Epidermal melanocyte (primary cell): ENCODE measurements around the gene GOLGA6L7.
A peak's percentile ranks its signal among the peaks of the same experiment; 100 is the strongest.
"Not testable (repeated sequence)": the region's sequence is repeated elsewhere in the genome, so short reads cannot be mapped to it uniquely, and the experiment has no call there.

ENCODE experiments used
- DNase-seq: peaks from one replicate; pipeline ENCODE4 v3.0.0; 2011; ENCODE audit warnings: low spot score; ENCODE audit not compliant: insufficient read length

GOLGA6L7 gene

DNA sequence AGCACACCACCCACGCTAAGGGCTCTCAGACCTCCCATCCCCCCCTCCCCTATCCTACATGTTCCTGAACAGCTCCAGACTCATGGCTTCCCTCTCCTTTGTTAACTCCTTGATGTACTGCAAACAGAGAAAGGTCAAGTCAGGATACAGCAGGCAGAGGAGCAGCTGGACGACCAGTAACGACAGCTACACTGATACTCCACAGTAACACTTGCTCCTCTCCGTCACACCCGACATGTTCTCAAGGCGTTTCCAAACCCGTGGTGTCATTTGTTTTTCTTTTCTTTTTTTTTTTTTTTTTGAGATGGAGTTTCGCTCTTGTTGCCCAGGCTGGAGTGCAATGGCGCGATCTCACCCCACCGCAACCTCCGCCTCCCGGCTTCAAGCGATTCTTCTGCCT is 4.3 kb downstream of the GOLGA6L7 start:
- DNase-seq: not testable (repeated sequence)

DNA sequence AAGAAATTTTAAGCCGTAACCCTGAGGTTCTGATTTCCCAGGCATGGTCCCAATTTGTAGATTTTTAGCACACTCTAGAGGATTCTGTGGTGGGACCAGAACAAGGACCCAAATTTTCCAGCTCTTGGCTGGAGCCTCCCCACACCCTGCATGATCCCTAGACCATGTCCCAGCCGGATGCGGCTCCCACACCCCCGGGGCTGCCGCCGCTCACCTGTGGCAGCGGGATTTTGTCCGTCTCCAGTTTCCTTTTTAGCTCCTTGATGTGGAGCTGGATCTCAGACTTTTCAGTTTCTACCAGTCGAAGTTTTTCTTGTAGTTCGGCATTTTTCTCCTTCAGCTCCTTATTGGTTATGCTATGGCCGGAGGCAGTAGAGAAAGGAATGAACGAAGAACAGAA is 4.9 kb downstream of the GOLGA6L7 start:
- not testable (repeated sequence) for DNase-seq

DNA sequence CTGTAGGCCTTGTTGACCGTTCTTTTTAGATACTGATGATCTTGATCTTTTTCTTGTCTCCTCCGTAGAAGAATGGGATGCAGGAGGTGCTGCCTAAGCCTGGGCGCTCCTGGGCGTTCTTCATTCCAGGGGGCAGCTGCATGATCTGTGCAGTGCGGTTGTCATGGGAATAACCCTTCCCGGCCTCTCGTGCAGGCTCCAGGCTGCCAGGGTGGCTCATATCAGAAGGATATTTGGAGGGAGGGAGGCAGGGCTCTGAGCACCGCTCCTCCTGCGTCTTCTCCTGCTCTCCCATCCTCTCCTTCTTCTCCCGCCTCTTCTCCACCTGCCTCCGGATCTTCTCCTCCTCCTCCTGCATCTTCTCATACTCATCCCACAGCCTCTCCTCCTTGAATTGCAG is 6.2 kb downstream of the GOLGA6L7 start:
- DNase-seq: not testable (repeated sequence)

DNA sequence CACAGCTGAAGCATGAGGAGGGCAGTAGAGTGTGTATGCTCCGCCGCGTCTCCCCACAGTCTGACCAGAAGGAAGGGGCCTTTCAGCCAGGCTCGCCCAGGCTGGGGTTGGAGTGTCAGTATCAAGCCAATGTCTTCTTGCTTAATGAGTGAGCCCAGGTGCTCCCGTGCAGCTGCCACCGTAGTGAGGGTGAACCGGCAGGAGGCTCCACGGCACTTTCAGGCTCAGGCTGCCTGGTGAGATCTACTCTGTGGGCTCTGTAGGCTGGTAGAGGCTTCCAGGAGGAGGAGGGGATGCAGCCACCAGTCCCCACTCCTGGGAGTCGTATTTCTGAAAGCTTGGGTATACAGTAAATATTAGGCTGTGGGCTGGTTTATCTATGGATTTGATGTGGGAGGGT is 8.2 kb downstream of the GOLGA6L7 start:
- DNase-seq: not testable (repeated sequence)

DNA sequence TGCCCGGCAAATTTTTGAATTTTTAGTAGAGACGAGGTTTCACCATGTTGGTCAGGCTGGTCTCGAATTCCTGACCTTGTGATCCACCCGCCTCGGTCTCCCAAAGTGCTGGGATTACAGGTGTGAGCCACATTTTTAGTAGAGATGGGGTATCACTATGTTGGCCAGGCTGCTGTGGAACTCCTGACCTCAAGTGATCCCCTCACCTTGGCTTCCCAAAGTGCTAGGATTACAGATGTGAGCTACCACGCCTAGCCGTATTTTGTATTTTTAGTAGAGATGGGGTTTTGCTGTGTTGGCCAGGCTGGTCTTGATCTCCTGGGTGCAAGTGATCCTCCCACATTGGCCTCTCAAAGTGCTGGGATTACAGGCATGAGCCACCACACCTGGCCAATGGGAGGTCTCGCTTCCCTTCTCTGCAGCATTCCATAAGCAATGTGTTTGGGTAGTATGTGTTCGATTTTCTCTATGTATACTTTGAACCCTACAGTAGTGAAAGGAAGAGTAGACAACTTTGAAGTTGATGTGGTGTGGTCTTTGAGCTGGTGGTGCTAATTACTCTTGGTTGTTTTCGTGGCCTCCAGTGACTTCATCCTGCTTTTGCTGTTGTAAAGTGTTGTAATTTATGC is 13.4 kb downstream of the GOLGA6L7 start:
- not testable (repeated sequence) for DNase-seq

DNA sequence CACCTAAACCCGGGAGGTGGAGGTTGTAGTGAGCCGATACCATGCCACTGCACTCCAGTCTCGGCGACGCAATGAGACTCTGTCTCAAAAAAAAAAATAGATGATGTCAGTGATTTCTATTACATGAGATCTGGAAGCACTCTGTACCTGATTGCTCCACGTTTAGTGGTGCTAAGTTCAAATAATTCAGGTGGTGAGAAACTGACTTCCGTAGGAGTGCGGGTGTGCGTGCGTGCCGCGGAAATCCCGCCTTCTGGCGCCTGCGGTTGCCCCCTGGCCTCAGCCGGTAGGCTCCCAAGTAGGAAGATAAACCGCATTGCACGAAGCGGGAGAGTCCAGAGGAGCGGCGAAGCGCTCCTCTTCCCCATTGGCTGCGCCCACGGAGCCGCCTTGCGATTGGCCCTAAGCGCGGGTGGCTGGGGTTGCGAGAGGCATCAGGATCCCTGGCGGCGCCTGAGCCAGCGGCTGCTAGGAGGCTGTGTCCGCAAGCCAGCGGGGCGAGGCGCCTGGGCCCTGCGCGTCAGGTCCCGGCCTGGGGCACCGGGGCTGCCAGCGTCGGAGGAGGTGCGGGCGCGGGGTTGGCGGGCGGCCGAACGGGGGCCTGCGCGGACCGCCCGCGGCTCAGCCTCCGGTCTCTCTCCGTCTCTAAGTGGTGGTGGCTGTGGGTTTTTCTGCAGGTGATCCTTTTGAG is 16.4 kb downstream of the GOLGA6L7 start:
- peak; percentile 15 for DNase-seq

DNA sequence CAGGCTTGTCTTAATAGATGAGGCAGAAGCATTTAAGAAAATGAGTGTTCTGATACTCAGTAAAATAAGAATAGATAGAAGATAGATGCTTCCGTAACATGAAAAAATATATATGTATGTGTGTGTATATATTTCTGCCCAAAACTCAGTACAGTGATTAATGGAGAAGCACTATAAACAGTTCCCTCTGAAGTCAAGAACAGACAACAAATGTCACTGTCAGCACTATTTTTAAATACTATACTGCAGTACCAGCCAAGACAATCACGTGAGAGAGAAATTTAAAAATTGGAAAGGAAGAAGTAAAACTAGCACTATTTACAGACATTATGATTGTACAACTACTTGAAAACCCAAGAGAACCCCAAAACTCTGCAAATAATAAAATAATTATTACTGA is 27.0 kb downstream of the GOLGA6L7 start:
- DNase-seq: not testable (repeated sequence)

DNA sequence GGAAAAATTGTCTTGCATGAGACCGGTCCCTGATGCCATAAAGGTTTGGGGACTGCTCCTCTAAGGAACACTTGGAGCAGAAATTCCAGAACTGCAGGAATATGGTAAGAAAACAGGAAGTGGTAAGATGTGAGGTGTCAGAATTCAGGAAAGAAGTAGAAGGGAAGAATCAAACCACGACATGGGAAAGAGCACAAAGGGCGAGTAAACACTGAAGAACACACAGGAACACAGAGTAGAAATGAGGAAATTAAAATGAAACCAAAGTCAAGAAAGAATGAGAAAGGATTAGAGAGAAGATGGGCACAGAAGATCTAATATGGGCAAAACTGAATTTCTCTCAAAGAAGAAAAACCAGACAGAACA is 28.5 kb downstream of the GOLGA6L7 start:
- DNase-seq: not testable (repeated sequence)

DNA sequence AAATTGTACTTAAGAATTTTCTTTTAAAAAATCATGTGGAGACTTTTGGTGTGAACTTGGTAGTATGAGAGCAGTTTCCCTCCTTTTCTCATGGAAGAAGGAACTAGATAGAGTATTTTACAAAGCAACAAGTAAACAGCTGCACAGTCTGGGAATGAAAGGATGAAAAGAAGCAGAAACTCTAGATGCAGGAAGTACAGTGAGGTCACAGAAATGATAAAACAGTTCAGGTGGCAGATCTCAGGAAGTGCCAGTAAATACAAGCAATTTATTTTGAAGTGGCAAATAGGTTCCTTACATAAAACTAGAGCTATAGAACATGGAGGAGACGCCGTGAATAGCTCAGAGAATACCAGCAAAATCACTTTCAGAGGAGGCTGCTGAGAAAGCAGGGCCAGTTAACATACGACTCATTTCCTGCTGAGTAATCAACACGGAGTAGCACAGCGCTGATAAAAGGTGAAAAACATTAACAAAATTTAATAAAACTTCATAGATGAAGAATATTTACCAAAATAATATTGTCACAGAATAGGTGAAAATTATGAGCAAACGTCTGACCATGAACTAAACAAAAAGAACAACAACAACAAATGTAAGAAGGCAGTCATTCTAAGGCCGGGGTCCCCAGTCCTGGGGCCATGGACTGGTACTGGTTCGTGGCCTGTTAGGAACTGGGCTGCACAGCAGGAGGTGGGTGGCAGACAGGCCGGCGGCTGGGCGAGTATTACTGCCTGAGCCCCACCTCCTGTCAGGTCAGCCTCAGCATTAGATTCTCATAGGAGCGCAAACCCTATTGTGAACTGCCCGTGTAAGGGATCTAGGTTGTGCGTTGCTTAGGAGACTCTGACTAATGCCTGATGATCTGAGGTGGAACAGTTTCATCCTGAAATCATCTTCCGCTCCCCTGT is 29.2 kb downstream of the GOLGA6L7 start:
- DNase-seq: not testable (repeated sequence)

DNA sequence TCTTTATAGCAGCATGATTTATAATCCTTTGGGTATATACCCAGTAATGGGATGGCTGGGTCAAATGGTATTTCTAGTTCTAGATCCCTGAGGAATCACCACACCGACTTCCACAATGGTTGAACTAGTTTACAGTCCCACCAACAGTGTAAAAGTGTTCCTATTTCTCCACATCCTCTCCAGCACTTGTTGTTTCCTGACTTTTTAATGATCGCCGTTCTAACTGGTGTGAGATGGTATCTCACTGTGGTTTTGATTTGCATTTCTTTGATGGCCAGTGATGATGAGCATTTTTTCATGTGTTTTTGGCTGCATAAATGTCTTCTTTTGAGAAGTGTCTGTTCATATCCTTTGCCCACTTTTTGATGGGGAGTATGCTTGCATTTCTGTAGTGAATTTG is 30.3 kb downstream of the GOLGA6L7 start:
- not testable (repeated sequence) for DNase-seq

DNA sequence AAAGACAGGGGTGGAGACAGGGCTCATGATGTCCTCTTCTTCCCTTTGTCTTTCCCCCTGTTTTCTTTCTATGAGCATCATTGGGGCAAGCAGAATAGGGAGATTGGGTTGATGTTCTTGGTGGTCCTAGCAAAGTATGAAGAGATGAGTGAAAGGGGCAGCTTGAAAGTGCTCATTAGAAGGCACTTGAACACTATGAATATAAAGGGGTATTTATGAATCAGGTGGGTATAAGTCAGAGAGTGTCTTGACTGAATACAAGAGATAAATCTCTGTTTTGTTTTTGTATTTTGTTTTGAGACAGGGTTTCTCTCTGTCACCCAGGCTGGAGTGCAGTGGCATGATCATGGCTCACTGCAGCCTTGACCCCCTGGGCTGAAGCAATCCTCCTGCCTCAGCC is 34.4 kb downstream of the GOLGA6L7 start:
- DNase-seq: not testable (repeated sequence)

DNA sequence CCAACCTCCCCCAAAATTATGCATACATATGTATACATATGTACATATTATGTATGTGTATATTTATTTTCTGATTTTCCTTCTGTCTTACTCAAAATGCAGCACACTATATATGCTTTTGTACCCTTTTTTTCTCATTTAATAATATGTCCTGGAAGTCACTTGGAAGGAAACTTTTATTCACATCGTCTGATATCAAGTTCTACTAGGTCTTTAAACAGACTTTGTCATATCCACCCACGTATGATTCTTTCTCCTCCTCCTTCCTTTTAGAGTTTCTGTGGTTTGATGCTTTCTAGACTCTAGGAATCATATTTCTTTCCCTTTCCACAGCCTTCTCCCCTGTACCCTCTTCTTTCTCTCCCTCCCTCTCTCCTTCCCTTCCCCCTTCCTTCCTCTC is 35.1 kb downstream of the GOLGA6L7 start:
- DNase-seq: not testable (repeated sequence)

DNA sequence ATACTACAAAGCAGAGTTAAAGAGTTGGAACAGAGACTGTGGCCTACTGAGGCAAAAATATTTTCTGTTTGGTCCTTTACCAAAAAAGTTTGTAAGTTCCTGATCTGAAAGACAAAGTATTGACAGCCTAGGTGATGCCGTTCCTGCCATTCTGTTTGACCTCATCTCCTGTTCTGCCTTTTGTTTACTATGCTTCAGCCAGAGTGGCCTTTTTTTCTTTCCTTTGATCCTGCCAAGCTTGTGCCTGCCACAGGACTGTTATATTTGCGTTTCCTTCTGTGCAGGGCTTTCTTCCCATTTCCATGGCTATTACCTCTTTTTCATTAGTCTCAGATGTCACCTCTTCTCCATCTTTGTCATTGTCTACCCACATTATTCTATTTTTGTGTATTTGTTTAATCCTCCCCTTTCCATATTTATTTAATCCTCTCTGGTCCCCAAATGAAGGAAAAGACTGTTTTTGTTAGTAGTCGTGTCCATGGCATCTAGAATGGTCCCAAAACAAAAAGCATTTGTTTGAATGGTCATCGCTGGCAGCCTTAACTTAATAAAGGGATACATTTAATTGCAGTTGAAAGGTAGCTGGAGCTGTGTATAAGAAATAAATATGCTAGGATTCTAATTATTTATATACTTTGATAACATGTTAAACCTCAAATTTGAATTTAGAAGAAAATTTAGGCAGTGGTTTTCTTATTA is 36.4 kb downstream of the GOLGA6L7 start:
- DNase-seq: not testable (repeated sequence)

DNA sequence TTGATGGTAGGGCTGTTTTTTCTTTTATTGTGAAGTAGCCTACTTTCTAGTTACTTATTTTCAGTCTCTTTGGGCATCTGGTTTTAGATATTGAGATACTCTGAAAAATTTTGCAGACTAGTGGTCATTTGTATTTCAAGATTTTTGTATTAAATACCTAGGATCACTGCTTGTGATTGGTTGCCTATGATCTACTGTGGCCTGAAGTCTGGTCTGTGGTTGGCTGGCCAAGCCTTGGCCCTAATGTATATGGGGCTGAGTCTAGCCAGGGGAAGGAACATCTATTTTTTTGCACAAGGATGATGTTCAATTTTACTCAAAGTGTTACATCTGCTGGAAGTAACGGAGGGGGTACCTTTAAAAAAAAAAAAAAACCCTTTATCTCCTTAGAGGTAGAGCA is 38.0 kb downstream of the GOLGA6L7 start:
- not testable (repeated sequence) for DNase-seq

DNA sequence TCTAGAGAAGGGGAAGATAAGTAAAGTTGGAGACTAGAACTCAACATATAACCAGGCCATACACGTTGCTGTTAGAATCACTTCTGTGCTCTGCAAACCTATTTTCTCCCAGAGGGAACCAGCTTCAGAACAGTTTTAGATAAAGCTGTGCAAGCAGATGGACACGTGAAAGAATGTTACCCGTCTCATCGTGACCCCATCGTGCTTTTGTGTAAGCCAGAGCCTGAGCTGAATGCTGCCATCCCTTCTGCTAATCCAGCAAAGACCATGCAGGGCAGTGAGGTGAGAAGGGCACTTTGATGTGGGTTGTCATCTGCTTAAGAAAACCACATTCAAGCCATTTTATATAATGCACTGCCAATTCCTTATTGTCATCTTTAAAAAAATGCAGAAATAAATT is 40.3 kb downstream of the GOLGA6L7 start:
- DNase-seq: not testable (repeated sequence)

DNA sequence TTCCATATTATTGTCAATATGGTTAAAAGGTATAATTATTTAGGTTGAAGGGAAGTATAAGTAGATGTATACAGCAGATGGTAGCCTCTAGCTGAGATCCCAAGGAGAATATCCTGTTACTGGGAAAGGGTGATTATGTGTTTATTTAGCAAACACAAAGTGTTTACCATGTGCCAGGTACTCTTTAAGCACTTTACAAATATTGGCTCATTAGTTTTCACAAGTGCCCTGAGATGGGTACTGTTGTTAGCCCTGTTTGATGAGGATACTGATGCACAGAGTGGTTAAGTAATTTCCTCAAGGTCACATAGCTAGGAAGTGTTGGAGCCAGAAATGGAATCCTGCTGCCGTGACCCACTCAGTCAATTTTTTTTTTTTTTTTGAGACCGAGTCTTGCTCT is 48.1 kb downstream of the GOLGA6L7 start:
- DNase-seq: not testable (repeated sequence)

DNA sequence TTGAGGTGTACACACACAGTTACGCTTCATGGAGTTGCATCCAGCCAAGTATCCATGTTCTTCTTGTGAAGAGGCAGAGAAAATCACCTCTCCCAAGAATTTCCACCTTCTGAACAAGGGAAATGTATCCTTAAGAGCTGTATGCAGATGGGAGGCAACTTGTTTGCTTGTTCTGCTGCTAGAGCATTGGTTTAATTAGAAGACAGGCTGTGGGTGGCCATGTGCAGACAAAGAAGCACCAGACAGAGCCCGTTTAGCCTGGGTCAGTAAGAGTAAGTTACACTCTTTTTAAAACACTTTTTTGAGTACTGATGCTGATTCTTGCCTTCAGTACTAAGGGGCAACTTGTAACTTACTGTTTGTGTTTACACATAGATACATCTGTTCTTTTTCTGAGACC is 50.2 kb downstream of the GOLGA6L7 start:
- DNase-seq: not testable (repeated sequence)

DNA sequence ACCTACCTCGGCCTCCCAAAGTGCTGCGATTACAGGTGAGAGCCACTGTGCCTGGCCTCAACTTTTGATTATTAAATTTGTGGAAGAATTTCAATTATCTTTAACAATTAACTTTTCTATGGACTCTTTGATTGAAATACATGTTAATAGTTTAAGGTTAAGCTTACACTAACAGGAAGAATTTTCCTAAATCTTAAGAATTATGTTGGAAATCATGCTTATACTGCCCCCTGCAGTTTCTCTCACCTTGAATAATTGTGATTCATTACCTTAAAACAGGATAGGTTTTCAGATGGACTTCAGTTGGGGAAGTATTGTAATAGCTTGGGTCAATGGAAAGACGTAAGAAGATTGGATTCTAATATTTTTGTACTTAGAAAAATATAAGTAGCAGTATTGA is 54.2 kb downstream of the GOLGA6L7 start:
- DNase-seq: not testable (repeated sequence)
